ENCODE results near the gene RMRP.

Gene RMRP

DNA sequence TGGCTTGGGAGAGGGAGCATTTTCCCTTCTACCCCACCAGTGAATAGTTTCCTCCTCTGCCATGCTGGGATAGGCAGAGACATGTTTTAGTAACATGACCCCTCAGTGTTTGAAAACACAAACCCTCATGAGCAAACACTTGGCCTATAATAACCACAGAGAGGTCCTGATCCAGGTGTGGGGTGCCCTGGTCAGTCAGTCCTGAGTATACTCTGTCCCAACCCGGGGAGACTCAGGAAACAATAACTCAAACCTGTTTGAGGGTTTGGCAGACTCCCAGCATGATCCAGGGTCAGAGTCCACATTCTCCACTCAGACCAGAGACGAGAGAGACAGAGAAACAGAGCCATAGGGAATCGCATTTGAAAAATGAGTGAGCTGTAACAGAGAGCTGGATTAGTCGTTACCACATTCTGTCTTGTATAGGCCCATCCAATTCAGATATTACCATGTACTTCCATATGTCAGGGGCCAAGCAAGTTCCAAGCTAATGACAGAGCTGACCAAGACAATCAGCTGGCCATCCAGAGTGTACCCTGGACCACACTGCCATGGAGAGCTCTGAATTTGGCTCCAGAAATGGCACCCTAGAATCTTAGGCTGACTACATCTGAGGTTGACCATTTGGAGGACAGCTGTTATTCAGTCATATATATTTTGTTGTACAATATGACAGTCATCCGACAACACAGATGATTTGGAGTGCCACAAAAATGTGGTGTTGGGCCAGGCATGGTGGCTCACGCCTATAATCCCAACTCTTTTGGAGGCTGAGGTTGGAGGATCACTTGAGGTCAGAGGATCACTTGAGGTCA lies 11.7 kb upstream of the RMRP start:
- TF ChIP-seq ISL1 (CRISPR knock-in tag; IDR thresholded peaks at IDR 0.05) (no peak), BACH2 (CRISPR knock-in tag; IDR thresholded peaks at IDR 0.05; ENCODE audit: borderline replicate concordance) (no peak), POU6F1 (CRISPR knock-in tag; IDR thresholded peaks at IDR 0.05; ENCODE audit: borderline replicate concordance, low read depth) (no peak), CSDC2 (CRISPR knock-in tag; IDR thresholded peaks at IDR 0.05) (no peak), TSHZ2 (CRISPR knock-in tag; IDR thresholded peaks at IDR 0.05) (no peak), OSR1 (CRISPR knock-in tag; IDR thresholded peaks at IDR 0.05) (no peak), RARB (CRISPR knock-in tag; IDR thresholded peaks at IDR 0.05) (no peak), TOX (CRISPR knock-in tag; IDR thresholded peaks at IDR 0.05; ENCODE audit: borderline replicate concordance) (no peak), ZNF8 (CRISPR knock-in tag; IDR thresholded peaks at IDR 0.05) (no peak), GLIS3 (CRISPR knock-in tag; IDR thresholded peaks at IDR 0.05) (no peak), ZC3H10 (CRISPR knock-in tag; IDR thresholded peaks at IDR 0.05) (no peak), ESRRG (CRISPR knock-in tag; IDR thresholded peaks at IDR 0.05) (no peak)
- TF ChIP-seq, protein P1, sequence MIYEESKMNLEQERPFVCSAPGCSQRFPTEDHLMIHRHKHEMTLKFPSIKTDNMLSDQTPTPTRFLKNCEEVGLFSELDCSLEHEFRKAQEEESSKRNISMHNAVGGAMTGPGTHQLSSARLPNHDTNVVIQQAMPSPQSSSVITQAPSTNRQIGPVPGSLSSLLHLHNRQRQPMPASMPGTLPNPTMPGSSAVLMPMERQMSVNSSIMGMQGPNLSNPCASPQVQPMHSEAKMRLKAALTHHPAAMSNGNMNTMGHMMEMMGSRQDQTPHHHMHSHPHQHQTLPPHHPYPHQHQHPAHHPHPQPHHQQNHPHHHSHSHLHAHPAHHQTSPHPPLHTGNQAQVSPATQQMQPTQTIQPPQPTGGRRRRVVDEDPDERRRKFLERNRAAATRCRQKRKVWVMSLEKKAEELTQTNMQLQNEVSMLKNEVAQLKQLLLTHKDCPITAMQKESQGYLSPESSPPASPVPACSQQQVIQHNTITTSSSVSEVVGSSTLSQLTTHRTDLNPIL (CRISPR knock-in tag; IDR thresholded peaks at IDR 0.05; ENCODE audit: low read depth), result no peak
- ATAC-seq, result peak; percentile 41

DNA sequence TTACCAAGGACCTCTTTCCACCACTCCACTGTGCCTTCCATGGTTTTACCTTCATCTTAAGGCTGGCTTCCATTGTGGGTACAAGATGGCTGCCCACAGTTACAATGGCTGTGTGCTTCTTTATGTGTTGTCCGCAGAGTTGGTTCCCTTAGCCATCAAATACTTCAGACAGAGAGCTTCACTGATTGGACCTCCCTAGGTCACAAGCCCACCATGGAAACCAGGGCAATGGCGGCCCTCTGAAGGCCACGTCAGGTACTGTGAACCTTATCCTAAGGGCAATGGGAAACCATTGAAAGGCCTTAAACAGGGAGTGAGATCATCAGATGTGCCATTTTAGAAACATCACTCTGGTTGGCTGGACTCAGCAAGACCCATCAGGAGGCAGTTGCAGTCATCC lies 10.1 kb upstream of the RMRP start:
- no peak for ATAC-seq
- TF ChIP-seq TSHZ2 (CRISPR knock-in tag; IDR thresholded peaks at IDR 0.05) (no peak), ARNTL (CRISPR knock-in tag; IDR thresholded peaks at IDR 0.05; ENCODE audit: borderline replicate concordance, low read depth) (no peak)
- TF ChIP-seq, protein P2, sequence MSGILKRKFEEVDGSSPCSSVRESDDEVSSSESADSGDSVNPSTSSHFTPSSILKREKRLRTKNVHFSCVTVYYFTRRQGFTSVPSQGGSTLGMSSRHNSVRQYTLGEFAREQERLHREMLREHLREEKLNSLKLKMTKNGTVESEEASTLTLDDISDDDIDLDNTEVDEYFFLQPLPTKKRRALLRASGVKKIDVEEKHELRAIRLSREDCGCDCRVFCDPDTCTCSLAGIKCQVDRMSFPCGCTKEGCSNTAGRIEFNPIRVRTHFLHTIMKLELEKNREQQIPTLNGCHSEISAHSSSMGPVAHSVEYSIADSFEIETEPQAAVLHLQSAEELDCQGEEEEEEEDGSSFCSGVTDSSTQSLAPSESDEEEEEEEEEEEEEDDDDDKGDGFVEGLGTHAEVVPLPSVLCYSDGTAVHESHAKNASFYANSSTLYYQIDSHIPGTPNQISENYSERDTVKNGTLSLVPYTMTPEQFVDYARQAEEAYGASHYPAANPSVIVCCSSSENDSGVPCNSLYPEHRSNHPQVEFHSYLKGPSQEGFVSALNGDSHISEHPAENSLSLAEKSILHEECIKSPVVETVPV (CRISPR knock-in tag; IDR thresholded peaks at IDR 0.05), result no peak

DNA sequence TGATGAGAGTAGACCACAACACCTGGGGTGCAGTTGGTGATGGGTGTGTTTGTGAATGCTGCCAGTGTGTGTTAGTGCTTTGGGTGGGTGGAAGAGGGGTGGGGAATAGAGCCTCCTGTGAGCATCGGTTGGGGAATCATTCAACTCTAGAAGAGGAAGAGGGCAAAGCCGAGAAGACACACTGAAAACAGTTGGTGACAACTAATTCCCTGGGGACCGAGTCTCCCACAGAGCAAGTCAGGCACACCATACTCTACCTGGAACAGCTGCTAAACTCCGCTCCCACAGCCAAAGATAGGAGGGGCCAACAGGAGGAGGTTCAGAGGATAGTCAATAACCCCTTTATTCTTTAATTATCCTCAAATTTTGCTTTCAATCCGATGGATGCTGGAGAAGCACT lies 8.7 kb upstream of the RMRP start:
- ATAC-seq, result no peak

More for the DNA sequence above, 8.7 kb upstream of the RMRP start:
- TF ChIP-seq TOX (CRISPR knock-in tag; IDR thresholded peaks at IDR 0.05; ENCODE audit: borderline replicate concordance) (no peak), ESRRG (CRISPR knock-in tag; IDR thresholded peaks at IDR 0.05) (no peak), OSR1 (CRISPR knock-in tag; IDR thresholded peaks at IDR 0.05) (no peak), TCF4 (CRISPR knock-in tag; IDR thresholded peaks at IDR 0.05; ENCODE audit: borderline replicate concordance) (no peak), PATZ1 (CRISPR knock-in tag; IDR thresholded peaks at IDR 0.05; ENCODE audit: borderline replicate concordance) (no peak), ZNF565 (CRISPR knock-in tag; conservative IDR thresholded peaks at IDR 0.05; ENCODE audit: low read depth) (no peak), ZNF8 (CRISPR knock-in tag; IDR thresholded peaks at IDR 0.05) (no peak), SNAI2 (CRISPR knock-in tag; IDR thresholded peaks at IDR 0.05) (no peak), ZFP3 (CRISPR knock-in tag; IDR thresholded peaks at IDR 0.05) (no peak), ZNF70 (CRISPR knock-in tag; IDR thresholded peaks at IDR 0.05) (no peak), GLIS3 (CRISPR knock-in tag; IDR thresholded peaks at IDR 0.05) (no peak), CSDC2 (CRISPR knock-in tag; IDR thresholded peaks at IDR 0.05) (no peak), POU6F1 (CRISPR knock-in tag; IDR thresholded peaks at IDR 0.05; ENCODE audit: borderline replicate concordance, low read depth) (no peak)
- TF ChIP-seq, protein P2 (CRISPR knock-in tag; IDR thresholded peaks at IDR 0.05), result no peak
